Measurements from ENCODE around the gene PIAS1. TPM values are rescaled to one million over a fixed set of nuclear protein-coding genes. Genes with fewer than 3 reads are reported as not detected.

The PIAS1 gene
- total RNA-seq, 4 donors from 2014 or later: 26.2 to 68.4 (median 53.1) TPM

GRCh38 chr15:68080334-68080733 lies 26.2 kb downstream of the PIAS1 start:
- no peak for DNase-seq (ENCODE audit: extremely low spot score)
- Histone ChIP-seq H3K27ac (replicated peaks in 1 of 4) (no peak overlapping the region), H3K36me3 (no peaks in the 10 kb centered on the region), H3K4me3 (no peak overlapping the region), H3K27me3 (no peaks in the 10 kb centered on the region), H3K9me3 (no peaks in the 10 kb centered on the region), H3K4me1 (peaks cover 50 to 98% (median 94%) of the 10 kb centered on the region in 4 donors)
- 93% methylated on average over 1 of the region's 1 CpG for WGBS
- TF ChIP-seq EP300 (IDR thresholded peaks at IDR 0.05): no peak
- TF ChIP-seq POLR2AphosphoS5 (IDR thresholded peaks at IDR 0.05): no peak
- TF ChIP-seq POLR2A (IDR thresholded peaks at IDR 0.05; ENCODE audit: low read depth): no peak
- TF ChIP-seq CTCF (IDR thresholded peaks at IDR 0.05): no peak
- intact Hi-C loops (cut with DNase I): no loop called here

- Histone ChIP-seq H3K36me3 (no peaks in the 10 kb centered on the region), H3K27me3 (no peaks in the 10 kb centered on the region), H3K4me3 (no peak overlapping the region), H3K27ac (replicated peaks in 1 of 4) (no peak overlapping the region), H3K4me1 (peaks cover 50 to 98% (median 95%) of the 10 kb centered on the region in 4 donors), H3K9me3 (no peaks in the 10 kb centered on the region)
- DNase-seq (ENCODE audit: extremely low spot score): no peak
- TF ChIP-seq EP300 (IDR thresholded peaks at IDR 0.05) (no peak), CTCF (IDR thresholded peaks at IDR 0.05) (no peak), POLR2A (IDR thresholded peaks at IDR 0.05; ENCODE audit: low read depth) (no peak), POLR2AphosphoS5 (IDR thresholded peaks at IDR 0.05) (no peak)
- WGBS: 71% methylated on average over 3 of the region's 3 CpGs
- intact Hi-C loops (cut with DNase I): no loop called here
Measured at GRCh38 chr15:68080783-68081182, 26.7 kb downstream of the PIAS1 start.

GRCh38 chr15:68081869-68082505 lies 27.9 kb downstream of the PIAS1 start:
- Histone ChIP-seq H3K27me3 (no peaks in the 10 kb centered on the region), H3K27ac (replicated peaks in 1 of 4) (no peak overlapping the region), H3K36me3 (peaks cover 0 to 9% (median 2%) of the 10 kb centered on the region in 4 donors), H3K9me3 (no peaks in the 10 kb centered on the region), H3K4me1 (peaks cover 50 to 93% (median 87%) of the 10 kb centered on the region in 4 donors), H3K4me3 (no peak overlapping the region)
- DNase-seq (ENCODE audit: extremely low spot score): no peak
- TF ChIP-seq EP300 (IDR thresholded peaks at IDR 0.05) (no peak), POLR2AphosphoS5 (IDR thresholded peaks at IDR 0.05) (no peak), POLR2A (IDR thresholded peaks at IDR 0.05; ENCODE audit: low read depth) (no peak), CTCF (IDR thresholded peaks at IDR 0.05) (no peak)
- WGBS: 52% methylated on average over 4 of the region's 4 CpGs
- intact Hi-C loops (cut with DNase I): no loop called here

GRCh38 chr15:68082735-68083134 lies 28.6 kb downstream of the PIAS1 start:
- Histone ChIP-seq H3K4me1 (peaks cover 43 to 85% (median 80%) of the 10 kb centered on the region in 4 donors), H3K27me3 (no peaks in the 10 kb centered on the region), H3K36me3 (peaks cover 0 to 16% (median 2%) of the 10 kb centered on the region in 4 donors), H3K27ac (replicated peaks in 1 of 4) (no peak overlapping the region), H3K4me3 (no peak overlapping the region), H3K9me3 (no peaks in the 10 kb centered on the region)
- 73% methylated on average over 3 of the region's 3 CpGs for WGBS
- DNase-seq (ENCODE audit: extremely low spot score): no peak
- intact Hi-C loops (cut with DNase I): no loop called here
- TF ChIP-seq EP300 (IDR thresholded peaks at IDR 0.05): no peak
- no peak for TF ChIP-seq POLR2AphosphoS5 (IDR thresholded peaks at IDR 0.05)
- no peak for TF ChIP-seq CTCF (IDR thresholded peaks at IDR 0.05)
- TF ChIP-seq POLR2A (IDR thresholded peaks at IDR 0.05; ENCODE audit: low read depth): no peak

GRCh38 chr15:68083463-68083862 lies 29.3 kb downstream of the PIAS1 start:
- no peaks in the 10 kb centered on the region for H3K9me3 ChIP-seq
- TF ChIP-seq EP300 (IDR thresholded peaks at IDR 0.05) (no peak), POLR2AphosphoS5 (IDR thresholded peaks at IDR 0.05) (no peak), CTCF (IDR thresholded peaks at IDR 0.05) (no peak), POLR2A (IDR thresholded peaks at IDR 0.05; ENCODE audit: low read depth) (no peak)
- no peak for DNase-seq (ENCODE audit: extremely low spot score)
- WGBS: 82% methylated on average over 4 of the region's 4 CpGs
- peaks cover 36 to 78% (median 73%) of the 10 kb centered on the region in 4 donors for H3K4me1 ChIP-seq
- intact Hi-C loops (cut with DNase I): no loop called here
- H3K4me3 ChIP-seq: no peak overlapping the region
- peaks cover 0 to 17% (median 2%) of the 10 kb centered on the region in 4 donors for H3K36me3 ChIP-seq
- H3K27me3 ChIP-seq: no peaks in the 10 kb centered on the region
- H3K27ac ChIP-seq (replicated peaks in 1 of 4): no peak overlapping the region
